Measurements from ENCODE around the gene DNASE1L1.

DNASE1L1 gene

DNA sequence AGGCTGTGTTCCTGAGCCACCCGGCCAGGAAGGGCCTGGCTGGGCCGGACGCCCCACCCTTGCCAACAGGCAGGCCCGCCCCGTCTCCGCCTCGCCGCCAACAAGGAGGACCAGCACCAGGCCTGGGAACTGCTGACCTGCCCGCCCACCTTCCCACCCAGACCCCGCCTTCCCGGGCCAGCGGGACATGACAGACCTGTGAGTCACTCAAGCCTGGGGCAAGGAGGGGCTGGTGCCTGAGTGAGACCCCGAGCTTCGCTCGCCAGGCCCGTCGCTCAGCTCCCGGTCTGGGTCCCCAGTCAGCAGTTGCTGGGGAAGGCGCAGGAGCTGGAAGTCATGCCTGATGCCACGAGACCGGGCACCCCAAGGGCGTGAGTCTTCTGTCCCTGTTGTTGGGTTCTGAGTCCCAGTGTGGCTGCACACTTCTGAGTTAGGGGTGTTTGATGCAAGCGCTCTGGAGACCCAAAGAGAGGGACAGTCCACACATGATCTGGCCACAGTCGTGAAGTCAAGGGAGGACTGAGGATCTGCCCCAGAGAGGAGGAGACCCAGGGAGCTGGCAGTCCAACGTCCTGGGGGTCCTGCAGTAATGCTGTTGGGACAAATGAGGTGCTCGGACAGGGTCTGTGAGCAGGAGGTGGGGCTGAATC lies at the start of gene DNASE1L1:
TSS of gene DNASE1L1 (minus strand) at position 33 of the 650 bp plus-strand sequence. CDS start 3,686 bp downstream, outside the sequence.
- TF ChIP-seq CTCF (IDR thresholded peaks at IDR 0.05): no peak

GRCh38 chrX:154458116-154458953 lies 49.3 kb upstream of the DNASE1L1 start, which contains the start of gene PLXNA3:
PLXNA3 (plus strand) TSS chrX:154458281; CDS start chrX:154460184, 1,903 bp downstream.
- TF ChIP-seq CTCF (IDR thresholded peaks at IDR 0.05): no peak

DNA sequence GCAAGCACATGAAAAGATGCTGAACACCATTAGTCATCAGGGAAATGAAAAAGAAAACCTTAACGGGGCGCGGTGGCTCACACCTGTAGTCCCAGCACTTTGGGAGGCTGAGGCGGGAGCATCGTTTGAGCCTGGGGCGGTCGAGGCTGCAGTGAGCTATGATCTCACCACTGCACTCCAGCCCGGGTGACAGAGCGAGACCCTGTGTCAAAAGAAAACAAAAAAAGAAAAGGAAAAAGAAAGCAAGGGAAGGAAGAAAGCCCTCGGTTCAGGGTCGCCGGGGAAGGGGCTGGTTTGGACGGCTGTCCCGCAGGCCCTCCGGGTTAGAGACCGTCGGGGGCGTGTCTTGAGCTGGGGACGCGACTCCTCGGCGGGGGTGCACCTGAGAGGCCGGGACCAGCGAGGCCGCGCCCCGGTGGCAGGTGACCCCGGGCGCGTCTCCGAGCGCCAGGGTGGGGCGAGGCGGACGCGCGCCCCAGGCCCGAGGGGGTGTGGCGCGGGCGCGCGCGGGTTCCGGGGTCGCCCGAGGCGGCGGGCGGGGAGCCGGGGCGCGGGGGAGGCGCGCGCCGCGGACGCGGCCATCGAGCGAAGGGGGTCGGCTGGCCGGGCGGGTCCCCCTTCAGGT lies 48.5 kb upstream of the DNASE1L1 start:
- TF ChIP-seq CTCF (IDR thresholded peaks at IDR 0.05): no peak

- no peak for TF ChIP-seq CTCF (IDR thresholded peaks at IDR 0.05)
Measured at GRCh38 chrX:154452823-154453222, 43.8 kb upstream of the DNASE1L1 start.

DNA sequence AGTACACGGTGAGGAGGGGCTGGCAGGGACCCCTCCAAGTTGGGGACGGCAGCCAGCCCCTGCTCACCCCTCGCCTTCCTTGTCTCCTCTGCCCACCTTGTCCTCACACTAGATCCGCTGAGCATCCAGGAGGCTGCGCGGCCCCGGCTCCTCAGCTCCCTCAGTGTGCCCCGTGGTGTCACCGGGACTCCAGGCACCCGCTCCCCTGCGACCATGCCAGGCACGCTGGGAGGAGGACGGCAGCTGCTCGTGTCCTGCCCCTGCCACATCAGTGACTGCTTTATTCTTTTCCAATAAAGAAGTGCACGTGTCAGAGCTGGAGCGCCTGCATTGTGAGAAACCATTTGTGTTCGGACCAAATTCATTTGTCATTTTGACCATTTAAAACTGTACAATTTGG lies 41.3 kb upstream of the DNASE1L1 start:
- TF ChIP-seq CTCF (IDR thresholded peaks at IDR 0.05): no peak

- no peak for TF ChIP-seq CTCF (IDR thresholded peaks at IDR 0.05)
Measured at GRCh38 chrX:154449618-154450017, 40.6 kb upstream of the DNASE1L1 start.

DNA sequence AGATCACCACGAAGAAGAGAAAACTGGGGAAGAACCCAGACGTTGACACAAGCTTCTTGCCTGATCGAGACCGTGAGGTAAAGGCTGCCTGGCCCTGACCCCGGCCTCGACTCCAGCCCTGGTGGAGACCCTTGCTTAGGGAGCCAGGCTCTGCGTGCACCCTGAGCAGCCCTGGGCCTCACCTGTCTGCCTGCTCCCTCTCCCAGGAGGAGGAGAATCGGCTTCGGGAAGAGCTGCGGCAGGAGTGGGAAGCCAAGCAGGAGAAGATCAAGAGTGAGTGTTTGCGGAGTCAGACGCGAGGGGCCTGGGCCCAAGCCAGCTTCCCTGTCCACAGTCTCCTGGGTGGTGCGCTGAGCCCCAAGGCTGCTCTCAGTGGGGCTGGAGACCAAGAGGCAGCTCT lies 39.4 kb upstream of the DNASE1L1 start:
- no peak for TF ChIP-seq CTCF (IDR thresholded peaks at IDR 0.05)
